Measurements from ENCODE around the gene NOS1AP.

DNA sequence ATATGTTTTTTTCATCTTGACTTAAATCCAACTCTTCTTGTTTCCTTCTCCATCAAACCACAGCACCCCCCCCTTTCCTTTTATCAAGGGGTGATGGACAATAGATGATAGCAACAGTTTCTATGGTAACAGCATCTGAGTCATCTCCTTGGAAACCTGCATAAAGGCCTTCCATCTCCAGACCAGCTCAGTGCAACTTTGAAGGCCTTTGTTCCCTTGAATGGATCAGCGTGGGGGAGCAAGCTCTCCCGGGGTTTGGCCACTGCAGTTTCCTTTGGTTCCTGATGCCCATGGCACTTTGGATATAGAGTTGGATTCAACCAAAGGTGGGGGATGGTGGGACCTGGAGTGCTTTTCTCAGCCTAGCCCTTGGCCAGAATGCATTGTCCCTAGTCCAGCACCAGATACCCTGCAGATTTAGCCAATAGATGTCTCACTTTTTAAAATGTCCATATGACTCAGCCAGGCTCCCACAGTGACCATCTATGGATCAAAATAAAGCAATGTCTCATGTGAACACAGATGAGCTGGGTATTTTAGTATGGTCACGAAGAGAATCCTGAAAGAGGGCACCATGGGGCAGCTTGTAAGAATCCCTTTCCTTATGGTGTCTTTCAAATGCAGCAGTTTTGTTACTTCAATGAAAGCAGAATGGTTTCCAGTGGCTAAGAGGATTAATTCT is 179.5 kb downstream of the NOS1AP start:
- TF ChIP-seq EZH2 (IDR thresholded peaks at IDR 0.05; ENCODE audit: low read length, unreplicated experiment): no peak
- TF ChIP-seq, protein P1, sequence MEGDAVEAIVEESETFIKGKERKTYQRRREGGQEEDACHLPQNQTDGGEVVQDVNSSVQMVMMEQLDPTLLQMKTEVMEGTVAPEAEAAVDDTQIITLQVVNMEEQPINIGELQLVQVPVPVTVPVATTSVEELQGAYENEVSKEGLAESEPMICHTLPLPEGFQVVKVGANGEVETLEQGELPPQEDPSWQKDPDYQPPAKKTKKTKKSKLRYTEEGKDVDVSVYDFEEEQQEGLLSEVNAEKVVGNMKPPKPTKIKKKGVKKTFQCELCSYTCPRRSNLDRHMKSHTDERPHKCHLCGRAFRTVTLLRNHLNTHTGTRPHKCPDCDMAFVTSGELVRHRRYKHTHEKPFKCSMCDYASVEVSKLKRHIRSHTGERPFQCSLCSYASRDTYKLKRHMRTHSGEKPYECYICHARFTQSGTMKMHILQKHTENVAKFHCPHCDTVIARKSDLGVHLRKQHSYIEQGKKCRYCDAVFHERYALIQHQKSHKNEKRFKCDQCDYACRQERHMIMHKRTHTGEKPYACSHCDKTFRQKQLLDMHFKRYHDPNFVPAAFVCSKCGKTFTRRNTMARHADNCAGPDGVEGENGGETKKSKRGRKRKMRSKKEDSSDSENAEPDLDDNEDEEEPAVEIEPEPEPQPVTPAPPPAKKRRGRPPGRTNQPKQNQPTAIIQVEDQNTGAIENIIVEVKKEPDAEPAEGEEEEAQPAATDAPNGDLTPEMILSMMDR (conservative IDR thresholded peaks at IDR 0.05; ENCODE audit: low read depth, low read length): no peak
- no peak for TF ChIP-seq EZH2phosphoT487 (IDR thresholded peaks at IDR 0.05; ENCODE audit: borderline replicate concordance, low read length)
